ENCODE results near the gene PCGF2.

Gene PCGF2

DNA sequence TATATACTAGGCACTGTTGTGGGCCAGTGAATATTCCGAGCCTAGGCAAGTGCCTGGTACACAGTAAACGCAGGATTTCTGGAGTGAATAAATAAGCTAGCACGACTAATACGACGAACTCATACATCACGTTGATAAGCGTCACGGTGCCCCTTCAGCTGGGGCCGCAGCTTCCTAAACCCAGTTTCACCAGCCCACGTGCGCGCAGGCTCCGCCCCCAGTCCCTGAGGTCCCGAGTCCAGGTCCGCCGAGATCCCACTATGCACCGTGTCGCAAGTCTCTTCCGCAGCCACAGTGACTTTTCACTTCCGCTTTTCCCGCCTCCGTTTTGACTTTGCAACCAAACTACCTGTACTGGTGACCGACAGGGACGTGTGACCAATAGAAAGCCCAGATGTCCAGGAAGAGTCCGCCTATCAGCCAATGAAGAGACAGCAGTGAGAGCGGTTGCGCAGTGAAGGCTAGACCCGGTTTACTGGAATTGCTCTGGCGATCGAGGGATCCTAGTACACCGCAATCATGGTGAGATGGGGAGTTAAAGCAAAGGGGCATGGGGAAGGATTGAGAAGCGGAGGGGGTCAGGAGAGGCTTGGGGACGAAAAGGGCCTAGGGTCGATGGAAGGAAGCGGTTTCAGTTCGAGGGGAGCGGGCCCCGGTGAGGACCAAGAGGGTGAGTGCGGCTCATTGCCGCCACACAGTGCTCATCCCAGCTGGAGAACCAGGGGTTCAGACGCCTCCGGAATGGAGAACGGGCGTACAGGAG lies 4.4 kb upstream of the PCGF2 start, which contains the start of gene PSMB3 (continued):
- TF ChIP-seq, protein P1, sequence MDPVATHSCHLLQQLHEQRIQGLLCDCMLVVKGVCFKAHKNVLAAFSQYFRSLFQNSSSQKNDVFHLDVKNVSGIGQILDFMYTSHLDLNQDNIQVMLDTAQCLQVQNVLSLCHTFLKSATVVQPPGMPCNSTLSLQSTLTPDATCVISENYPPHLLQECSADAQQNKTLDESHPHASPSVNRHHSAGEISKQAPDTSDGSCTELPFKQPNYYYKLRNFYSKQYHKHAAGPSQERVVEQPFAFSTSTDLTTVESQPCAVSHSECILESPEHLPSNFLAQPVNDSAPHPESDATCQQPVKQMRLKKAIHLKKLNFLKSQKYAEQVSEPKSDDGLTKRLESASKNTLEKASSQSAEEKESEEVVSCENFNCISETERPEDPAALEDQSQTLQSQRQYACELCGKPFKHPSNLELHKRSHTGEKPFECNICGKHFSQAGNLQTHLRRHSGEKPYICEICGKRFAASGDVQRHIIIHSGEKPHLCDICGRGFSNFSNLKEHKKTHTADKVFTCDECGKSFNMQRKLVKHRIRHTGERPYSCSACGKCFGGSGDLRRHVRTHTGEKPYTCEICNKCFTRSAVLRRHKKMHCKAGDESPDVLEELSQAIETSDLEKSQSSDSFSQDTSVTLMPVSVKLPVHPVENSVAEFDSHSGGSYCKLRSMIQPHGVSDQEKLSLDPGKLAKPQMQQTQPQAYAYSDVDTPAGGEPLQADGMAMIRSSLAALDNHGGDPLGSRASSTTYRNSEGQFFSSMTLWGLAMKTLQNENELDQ (tag by site-specific recombination; IDR thresholded peaks at IDR 0.05; ENCODE audit: low read depth) = no peak
- TF ChIP-seq, protein P2, sequence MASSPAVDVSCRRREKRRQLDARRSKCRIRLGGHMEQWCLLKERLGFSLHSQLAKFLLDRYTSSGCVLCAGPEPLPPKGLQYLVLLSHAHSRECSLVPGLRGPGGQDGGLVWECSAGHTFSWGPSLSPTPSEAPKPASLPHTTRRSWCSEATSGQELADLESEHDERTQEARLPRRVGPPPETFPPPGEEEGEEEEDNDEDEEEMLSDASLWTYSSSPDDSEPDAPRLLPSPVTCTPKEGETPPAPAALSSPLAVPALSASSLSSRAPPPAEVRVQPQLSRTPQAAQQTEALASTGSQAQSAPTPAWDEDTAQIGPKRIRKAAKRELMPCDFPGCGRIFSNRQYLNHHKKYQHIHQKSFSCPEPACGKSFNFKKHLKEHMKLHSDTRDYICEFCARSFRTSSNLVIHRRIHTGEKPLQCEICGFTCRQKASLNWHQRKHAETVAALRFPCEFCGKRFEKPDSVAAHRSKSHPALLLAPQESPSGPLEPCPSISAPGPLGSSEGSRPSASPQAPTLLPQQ (tag by site-specific recombination; IDR thresholded peaks at IDR 0.05) = 0 out of 2 replicates have a peak, but pooled peaks have one; percentile 38
- TF ChIP-seq ZBTB17 (tag by site-specific recombination; IDR thresholded peaks at IDR 0.05) (peak; percentile 94), ZNF274 (IDR thresholded peaks at IDR 0.05; ENCODE audit: low read length) (no peak), ZNF274 (tag by site-specific recombination; IDR thresholded peaks at IDR 0.05; ENCODE audit: borderline replicate concordance) (no peak), GLI4 (tag by site-specific recombination; IDR thresholded peaks at IDR 0.05) (no peak), ZNF335 (tag by site-specific recombination; conservative IDR thresholded peaks at IDR 0.05) (peak; percentile 89), ZFP37 (tag by site-specific recombination; IDR thresholded peaks at IDR 0.05) (no peak), ZNF221 (tag by site-specific recombination; IDR thresholded peaks at IDR 0.05; ENCODE audit: borderline replicate concordance) (no peak), ZNF350 (tag by site-specific recombination; IDR thresholded peaks at IDR 0.05) (no peak), ZNF701 (tag by site-specific recombination; IDR thresholded peaks at IDR 0.05) (no peak), ZNF266 (tag by site-specific recombination; IDR thresholded peaks at IDR 0.05; ENCODE audit: low read depth) (no peak), ZNF10 (tag by site-specific recombination; IDR thresholded peaks at IDR 0.05) (0 out of 2 replicates have a peak, but pooled peaks have one; percentile 38), ZIC2 (tag by site-specific recombination; IDR thresholded peaks at IDR 0.05) (no peak), ZNF391 (tag by site-specific recombination; IDR thresholded peaks at IDR 0.05; ENCODE audit: borderline replicate concordance, low read depth) (0 out of 2 replicates have a peak, but pooled peaks have one; percentile 36), ZBTB1 (tag by site-specific recombination; IDR thresholded peaks at IDR 0.05) (no peak), ZNF654 (tag by site-specific recombination; IDR thresholded peaks at IDR 0.05; ENCODE audit: low read depth) (no peak), ZXDB (tag by site-specific recombination; IDR thresholded peaks at IDR 0.05) (peak; percentile 80)
- TF ChIP-seq, protein P3, sequence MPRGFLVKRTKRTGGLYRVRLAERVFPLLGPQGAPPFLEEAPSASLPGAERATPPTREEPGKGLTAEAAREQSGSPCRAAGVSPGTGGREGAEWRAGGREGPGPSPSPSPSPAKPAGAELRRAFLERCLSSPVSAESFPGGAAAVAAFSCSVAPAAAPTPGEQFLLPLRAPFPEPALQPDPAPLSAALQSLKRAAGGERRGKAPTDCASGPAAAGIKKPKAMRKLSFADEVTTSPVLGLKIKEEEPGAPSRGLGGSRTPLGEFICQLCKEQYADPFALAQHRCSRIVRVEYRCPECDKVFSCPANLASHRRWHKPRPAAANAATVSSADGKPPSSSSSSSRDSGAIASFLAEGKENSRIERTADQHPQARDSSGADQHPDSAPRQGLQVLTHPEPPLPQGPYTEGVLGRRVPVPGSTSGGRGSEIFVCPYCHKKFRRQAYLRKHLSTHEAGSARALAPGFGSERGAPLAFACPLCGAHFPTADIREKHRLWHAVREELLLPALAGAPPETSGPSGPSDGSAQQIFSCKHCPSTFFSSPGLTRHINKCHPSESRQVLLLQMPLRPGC (tag by site-specific recombination; IDR thresholded peaks at IDR 0.05) = no peak
- TF ChIP-seq, protein P4, sequence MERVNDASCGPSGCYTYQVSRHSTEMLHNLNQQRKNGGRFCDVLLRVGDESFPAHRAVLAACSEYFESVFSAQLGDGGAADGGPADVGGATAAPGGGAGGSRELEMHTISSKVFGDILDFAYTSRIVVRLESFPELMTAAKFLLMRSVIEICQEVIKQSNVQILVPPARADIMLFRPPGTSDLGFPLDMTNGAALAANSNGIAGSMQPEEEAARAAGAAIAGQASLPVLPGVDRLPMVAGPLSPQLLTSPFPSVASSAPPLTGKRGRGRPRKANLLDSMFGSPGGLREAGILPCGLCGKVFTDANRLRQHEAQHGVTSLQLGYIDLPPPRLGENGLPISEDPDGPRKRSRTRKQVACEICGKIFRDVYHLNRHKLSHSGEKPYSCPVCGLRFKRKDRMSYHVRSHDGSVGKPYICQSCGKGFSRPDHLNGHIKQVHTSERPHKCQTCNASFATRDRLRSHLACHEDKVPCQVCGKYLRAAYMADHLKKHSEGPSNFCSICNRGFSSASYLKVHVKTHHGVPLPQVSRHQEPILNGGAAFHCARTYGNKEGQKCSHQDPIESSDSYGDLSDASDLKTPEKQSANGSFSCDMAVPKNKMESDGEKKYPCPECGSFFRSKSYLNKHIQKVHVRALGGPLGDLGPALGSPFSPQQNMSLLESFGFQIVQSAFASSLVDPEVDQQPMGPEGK (tag by site-specific recombination; IDR thresholded peaks at IDR 0.05) = 0 out of 2 replicates have a peak, but pooled peaks have one; percentile 5
- TF ChIP-seq, protein P5, sequence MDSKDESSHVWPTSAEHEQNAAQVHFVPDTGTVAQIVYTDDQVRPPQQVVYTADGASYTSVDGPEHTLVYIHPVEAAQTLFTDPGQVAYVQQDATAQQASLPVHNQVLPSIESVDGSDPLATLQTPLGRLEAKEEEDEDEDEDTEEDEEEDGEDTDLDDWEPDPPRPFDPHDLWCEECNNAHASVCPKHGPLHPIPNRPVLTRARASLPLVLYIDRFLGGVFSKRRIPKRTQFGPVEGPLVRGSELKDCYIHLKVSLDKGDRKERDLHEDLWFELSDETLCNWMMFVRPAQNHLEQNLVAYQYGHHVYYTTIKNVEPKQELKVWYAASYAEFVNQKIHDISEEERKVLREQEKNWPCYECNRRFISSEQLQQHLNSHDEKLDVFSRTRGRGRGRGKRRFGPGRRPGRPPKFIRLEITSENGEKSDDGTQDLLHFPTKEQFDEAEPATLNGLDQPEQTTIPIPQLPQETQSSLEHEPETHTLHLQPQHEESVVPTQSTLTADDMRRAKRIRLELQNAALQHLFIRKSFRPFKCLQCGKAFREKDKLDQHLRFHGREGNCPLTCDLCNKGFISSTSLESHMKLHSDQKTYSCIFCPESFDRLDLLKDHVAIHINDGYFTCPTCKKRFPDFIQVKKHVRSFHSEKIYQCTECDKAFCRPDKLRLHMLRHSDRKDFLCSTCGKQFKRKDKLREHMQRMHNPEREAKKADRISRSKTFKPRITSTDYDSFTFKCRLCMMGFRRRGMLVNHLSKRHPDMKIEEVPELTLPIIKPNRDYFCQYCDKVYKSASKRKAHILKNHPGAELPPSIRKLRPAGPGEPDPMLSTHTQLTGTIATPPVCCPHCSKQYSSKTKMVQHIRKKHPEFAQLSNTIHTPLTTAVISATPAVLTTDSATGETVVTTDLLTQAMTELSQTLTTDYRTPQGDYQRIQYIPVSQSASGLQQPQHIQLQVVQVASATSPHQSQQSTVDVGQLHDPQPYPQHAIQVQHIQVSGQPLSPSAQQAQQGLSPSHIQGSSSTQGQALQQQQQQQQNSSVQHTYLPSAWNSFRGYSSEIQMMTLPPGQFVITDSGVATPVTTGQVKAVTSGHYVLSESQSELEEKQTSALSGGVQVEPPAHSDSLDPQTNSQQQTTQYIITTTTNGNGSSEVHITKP (tag by site-specific recombination; IDR thresholded peaks at IDR 0.05) = peak; percentile 13; the same call in 1 of the 2 replicates
- TF ChIP-seq, protein P6, sequence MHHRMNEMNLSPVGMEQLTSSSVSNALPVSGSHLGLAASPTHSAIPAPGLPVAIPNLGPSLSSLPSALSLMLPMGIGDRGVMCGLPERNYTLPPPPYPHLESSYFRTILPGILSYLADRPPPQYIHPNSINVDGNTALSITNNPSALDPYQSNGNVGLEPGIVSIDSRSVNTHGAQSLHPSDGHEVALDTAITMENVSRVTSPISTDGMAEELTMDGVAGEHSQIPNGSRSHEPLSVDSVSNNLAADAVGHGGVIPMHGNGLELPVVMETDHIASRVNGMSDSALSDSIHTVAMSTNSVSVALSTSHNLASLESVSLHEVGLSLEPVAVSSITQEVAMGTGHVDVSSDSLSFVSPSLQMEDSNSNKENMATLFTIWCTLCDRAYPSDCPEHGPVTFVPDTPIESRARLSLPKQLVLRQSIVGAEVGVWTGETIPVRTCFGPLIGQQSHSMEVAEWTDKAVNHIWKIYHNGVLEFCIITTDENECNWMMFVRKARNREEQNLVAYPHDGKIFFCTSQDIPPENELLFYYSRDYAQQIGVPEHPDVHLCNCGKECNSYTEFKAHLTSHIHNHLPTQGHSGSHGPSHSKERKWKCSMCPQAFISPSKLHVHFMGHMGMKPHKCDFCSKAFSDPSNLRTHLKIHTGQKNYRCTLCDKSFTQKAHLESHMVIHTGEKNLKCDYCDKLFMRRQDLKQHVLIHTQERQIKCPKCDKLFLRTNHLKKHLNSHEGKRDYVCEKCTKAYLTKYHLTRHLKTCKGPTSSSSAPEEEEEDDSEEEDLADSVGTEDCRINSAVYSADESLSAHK (tag by site-specific recombination; IDR thresholded peaks at IDR 0.05) = no peak
- TF ChIP-seq, protein P7, sequence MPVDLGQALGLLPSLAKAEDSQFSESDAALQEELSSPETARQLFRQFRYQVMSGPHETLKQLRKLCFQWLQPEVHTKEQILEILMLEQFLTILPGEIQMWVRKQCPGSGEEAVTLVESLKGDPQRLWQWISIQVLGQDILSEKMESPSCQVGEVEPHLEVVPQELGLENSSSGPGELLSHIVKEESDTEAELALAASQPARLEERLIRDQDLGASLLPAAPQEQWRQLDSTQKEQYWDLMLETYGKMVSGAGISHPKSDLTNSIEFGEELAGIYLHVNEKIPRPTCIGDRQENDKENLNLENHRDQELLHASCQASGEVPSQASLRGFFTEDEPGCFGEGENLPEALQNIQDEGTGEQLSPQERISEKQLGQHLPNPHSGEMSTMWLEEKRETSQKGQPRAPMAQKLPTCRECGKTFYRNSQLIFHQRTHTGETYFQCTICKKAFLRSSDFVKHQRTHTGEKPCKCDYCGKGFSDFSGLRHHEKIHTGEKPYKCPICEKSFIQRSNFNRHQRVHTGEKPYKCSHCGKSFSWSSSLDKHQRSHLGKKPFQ (tag by site-specific recombination; IDR thresholded peaks at IDR 0.05) = no peak; the same call in 1 of the 2 replicates
